Fibroblast of skin of left quadriceps (primary cell): Measurements from ENCODE around the gene RASSF8.
A peak's percentile ranks its signal among the peaks of the same experiment; 100 is the strongest.

ENCODE experiments used
- DNase-seq, 2 experiments: peaks; one replicate each; pipeline ENCODE4 v3.0.0-alpha.2; 2013; ENCODE audit warnings: low read depth in 2 of 2

RASSF8 gene

DNA sequence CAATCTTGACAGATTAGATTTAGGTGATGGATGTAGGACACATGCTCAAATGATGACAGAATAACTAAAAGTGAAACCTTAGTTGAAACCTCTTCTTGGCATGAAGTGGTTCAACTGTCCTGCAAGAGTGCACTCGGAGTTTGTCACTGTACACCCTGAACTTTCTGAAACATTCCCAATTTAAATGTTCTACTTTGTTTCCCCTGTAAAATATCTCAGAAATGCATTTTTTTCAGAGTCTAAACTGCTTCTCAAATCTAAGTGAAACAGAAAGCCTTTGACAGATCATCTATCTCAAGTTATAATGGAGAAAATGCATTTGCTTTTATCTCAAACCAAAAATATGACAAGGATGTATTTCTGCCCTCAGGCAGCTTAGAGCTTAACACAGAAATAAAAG lies 100.3 kb downstream of the RASSF8 start:
- no peak for DNase-seq

DNA sequence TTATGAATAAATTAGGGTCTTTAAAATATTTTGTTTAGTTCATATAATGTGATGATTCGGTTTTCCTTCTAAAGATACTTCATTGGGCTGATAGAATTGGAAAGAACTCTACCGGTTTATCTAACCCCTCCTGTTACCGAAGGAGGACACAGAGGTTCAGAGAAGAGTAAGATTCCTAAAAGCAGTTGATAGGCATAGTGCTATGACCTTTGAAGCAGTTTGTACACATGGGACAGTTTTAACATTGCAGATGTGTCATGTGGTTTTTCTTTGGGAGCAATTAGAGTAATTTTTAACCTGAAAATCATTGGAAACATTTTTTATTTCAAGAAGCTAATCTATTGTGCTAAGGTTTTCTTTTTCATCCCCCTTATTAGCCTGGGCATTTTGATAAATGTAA lies 103.5 kb downstream of the RASSF8 start:
- no peak for DNase-seq

DNA sequence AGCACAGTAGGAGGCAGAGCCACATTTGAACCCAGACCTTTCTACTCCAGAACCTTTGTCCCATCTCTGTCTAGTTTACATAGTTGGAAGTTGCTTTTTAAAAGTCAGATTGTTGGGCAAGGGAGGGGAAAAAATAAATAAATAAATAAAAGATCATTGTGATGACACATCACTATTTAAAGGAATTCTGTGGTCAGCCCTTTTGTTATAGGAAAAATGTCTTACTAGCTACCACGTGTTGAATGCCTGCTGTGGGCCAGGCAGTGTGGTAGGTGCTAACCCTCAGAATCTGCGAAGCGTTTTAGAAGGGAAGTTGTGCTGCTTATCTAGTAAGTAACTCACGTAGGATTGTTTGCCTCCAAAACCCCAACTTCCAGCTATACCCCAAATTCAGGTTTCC lies 104.1 kb downstream of the RASSF8 start:
- DNase-seq: peak; percentile 53 to 54

DNA sequence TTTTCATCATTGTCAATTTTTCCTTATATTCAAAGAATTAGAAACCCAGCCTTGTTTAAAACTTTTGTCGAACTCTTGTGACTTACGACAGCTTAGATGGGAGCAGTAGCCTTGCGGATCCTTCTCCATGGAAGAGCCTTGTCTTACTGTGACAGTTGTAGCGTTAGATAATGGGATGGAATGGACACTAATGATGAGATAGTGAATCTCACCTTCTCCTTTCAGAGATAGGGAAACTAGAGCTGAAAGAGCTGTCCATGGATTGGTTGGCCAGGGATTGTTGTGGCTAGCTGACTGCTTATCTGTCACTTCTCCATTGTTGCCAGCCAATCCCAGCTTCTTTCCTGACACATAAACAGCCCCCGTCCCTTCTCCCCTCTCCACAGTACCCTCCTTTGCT lies 107.0 kb downstream of the RASSF8 start:
- DNase-seq: no peak

DNA sequence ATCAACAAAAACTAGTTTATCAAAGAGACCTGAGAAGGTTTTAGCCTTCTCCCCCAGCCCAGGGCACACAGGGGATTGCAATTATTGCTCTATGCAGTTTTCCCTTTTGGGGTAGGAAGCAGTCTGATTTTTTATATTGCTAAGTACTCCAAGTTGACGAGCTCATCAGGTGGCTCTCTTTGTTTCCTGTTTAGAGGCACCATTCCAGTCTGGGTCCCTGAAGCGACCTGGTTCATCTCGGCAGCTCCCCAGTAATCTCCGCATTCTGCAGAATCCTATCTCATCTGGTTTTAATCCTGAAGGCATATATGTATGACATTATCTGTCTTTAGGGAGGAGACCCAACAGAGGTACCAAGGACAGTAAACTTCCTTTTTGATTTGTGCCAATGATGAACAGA lies 110.0 kb downstream of the RASSF8 start:
- DNase-seq: no peak

DNA sequence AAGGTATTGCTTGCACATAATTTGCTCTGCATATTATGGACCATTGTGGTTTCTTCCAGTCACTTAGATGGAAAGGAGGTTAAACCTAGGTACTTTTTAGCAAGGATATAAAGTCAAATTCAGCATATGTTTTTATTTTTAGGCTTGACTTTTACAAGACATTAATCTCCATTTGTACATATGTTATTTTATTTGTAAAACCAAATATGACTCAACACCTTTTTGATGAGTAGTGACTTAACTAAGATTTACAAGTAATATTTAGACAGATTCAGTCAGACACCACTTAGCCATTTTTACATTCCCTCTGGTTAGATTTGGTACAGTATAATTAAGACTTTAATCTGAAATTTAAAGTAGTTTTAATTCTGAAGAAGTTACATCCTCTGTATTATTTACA lies 111.3 kb downstream of the RASSF8 start:
- no peak for DNase-seq

DNA sequence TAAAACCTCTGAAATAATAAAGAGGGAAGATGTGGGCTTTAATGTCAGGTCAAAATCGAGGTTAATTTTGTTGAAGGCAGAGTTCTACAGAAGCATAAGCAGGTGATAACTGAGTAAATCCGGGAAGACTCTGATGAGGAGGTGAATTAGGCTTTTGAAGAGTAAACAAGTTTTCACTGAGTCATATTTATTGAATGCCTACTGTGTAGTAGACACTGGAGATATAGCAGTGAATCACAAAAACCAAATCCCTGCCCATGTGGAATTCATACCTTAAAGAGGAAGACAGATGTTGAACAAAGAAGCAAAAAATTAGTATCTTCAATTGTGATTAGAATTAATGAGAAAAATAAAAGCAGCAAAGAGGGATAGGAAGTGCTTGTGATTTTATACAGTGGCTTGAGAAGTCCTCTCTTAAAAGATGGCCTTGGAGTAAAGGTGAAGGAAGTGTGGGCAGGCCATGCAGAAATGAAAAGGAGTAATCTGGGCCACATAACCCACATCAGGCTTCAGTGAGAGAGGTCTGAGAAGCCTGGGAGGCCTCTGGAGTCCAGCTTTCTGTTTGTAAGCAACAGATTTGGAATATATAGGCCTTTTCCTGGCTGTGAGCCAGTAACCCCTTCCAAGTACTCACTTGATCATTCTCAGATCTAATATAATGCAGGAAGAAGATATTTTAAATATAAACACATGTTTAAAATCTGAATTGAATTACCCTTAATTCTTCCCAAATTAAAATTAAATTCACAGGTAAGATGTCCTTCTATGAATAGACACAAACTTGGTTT lies 119.6 kb downstream of the RASSF8 start:
- DNase-seq: peak in 1 of 2 experiments; percentile 24

DNA sequence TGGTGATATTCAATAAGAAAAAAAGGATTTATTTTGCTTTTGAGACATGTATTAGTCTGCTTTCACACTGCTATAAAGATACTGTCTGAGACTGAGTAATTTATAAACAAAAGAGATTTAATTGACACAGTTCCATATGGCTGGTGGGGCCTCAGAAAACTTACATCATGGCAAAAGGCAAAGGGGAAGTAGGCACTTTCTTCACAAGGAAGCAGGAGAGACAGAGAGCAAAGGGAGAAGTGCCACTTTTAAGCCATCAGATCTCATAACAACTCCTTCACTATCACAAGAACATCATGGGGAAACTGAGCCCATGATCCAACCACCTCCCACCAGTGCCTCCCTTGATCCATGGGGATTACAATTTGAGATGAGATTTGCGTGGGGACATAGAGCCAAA lies 122.4 kb downstream of the RASSF8 start:
- DNase-seq: no peak

DNA sequence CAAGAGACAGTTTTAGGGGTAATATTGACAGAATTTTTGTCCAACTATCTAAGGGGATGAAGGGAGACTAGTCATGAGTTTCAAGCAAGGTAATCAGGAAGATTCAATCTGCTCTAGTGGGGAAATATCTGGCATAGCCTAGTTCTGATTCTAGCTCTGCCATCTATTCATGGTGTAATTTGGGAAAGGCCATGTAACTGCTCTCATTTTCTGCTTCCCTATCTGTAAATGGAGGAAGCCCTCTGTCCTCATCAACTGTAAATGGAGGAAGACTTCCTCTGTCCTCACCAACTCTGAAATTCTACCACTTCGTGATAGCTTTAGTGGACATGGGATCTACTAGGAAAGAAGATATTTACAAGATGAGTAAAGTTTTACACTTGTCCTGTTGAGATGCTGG lies 128.5 kb downstream of the RASSF8 start:
- no peak for DNase-seq

DNA sequence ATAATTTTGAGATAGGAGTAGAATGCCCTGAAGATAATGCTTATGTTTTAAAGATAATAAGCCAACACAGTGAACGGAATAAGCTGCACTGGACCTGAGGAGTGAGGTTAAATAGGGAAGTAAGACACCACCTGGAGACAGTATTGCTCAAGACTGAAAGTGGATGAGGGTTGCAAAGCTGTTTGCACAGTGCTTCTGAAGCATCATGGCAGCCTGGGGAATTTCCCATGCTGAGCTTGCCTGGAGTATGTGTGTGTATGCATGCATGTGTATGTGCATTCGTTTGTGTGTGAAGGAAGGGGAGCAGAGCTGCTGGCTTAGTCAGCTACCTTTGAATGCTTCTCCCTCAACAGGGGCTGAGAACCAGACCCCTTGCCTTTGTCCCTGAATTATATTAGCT lies 130.5 kb downstream of the RASSF8 start:
- no peak for DNase-seq

DNA sequence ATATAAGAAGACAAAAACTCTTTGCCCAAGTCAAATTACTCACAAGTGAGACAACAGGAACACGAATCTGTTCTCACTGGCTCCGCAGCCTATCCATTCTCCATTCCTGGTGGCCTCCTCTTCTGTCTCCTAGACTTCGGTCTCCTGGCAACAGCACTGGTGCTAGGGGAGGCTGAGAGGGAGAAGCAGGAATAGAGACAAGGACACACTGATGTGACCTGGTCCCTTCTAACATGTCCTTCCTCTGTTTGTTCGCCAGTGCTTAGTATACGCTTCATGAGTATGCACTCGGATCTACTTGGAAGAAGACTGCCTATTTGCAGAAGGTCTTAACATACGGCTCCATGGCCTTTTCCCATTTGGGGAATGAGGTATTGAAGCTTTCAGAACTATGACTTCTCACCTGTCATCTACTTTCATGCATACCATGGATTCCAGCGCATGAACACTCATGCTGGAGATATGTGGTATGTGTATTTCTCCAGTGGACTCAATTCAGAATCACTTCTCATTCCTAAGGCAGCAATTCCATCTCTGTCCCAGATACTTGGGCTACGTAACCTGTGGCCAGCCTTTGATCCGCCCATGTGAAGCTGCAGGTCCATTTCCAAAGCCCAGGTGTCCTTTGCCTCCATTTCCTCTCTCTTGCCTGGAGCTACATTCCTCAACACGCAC lies 132.5 kb downstream of the RASSF8 start:
- DNase-seq: no peak

DNA sequence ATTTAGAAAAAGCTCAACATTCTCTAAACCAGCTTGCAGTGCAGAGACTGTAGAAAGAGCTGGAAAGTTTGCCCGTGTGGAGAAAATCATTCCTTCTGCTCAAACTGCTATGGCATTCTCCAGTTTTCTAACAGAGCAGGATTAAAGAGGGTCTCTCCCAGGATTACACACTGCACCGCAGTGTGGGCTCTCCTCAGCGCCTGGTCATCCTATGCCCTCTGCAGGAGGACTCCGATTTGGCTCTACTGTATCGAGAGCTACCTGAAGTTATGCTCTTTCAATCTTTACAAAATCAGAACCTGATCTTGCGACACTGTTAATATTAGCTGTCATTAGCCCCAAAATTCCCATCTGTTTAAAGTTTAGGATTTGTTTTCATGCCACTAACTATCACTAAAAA lies 133.3 kb downstream of the RASSF8 start:
- DNase-seq: no peak

DNA sequence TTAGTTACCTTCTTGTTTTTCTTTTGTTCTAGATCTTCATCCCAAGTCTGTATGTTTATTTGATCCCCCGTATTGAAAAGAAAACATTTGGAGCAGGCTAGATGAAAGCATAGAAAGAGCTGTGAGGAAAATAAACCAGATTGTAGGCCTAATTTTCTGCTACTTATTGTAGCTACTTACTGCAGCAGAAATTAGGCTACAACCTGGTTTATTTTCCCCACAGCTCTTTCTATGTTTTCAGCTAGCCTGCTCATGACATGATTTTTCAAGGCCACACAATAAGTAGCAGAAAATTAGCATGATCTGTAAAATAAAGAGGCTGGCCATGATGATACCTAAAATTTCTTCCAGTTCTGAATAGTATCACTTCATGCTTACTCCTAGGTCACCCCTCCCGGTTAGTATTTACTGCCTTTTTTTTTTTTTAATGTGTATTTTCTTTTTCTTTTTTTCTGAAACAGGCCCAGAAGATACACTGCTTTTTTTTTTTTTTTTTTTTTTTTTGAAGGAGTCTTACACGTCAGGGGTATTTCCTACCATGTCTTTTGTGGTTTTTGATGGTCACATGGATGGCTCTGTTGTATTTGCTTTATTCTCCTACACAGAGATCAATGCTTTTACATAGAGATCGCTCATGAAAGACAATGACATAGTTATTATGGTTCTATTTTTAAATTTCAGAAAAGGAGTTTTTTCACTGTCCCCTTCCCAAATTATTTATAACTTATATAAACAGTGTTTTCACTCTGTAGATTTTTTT lies 134.0 kb downstream of the RASSF8 start:
- no peak for DNase-seq

DNA sequence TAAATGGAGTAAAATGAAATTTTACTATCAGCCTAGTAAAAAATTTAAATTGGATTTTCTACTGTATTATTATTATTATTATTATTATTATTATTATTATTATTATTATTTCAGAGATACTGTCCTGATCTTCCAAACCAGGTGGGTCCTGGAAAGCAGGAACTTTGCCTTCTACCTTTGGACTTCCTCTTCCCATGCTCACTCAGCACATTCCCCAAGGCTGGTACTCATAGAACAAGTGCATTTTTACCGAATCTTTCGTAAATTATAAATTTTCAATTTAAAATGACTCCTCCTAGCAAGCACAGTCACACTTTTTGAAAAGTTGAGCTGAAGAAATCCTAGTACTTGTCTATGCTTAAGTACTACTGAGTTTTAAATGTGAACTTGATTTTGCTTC lies 136.7 kb downstream of the RASSF8 start:
- no peak for DNase-seq

DNA sequence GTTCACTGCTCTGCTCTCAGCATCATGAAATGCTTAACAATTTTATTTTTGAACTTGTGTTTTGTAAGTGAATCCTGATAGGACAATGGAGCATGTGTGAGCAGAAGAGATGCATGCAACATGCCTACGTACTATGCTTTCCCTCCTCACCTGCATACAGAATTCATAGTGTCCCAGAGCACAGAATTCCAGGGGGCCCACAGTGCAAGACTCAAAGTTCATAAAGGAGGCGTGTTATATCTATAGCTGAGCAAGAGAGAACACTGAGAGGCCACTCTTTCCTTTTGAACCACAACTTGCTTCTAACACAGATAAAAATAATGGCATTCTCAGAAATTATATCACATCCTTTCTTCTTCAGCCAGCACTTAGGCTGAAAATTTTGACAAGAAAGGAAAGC lies 137.6 kb downstream of the RASSF8 start:
- DNase-seq: no peak

DNA sequence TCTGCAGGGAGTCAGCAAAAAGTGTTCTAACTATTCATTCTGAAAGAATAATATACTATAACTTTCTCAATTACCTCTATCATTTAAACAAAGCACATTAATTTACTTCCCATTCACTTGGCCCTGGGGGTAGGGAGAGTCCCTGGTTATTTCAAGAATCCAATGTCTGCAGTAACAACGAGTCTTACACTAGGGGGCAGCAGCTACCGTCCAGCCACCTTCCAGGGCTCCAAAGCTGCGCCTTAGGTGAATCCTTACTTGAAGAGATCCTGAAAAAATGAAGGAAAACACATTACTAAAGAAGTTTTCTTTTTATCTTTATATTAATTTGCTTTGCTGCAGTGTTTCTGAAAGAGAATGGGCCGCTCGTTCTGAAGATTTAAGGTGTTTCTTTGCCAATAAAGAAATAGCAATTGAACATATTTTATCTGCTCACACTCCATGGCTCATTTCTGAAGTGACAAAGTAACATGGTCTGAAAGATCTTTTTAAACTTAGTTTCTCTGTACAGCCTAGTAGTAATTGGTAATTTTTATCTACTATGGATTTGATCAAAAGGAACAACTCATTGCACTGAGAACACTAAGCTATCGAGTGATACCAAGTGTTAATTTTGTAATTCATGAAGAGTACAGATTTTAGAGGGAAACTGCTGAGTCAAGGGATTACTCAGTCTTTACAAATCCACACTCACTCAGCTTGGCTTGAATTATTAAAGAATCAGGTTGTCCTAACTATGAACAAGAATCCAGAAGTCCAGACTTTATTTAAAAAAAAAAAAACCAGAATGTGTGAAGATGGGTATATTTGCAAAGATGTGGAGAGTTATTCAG lies 138.8 kb downstream of the RASSF8 start:
- peak; percentile 45 to 50 for DNase-seq

DNA sequence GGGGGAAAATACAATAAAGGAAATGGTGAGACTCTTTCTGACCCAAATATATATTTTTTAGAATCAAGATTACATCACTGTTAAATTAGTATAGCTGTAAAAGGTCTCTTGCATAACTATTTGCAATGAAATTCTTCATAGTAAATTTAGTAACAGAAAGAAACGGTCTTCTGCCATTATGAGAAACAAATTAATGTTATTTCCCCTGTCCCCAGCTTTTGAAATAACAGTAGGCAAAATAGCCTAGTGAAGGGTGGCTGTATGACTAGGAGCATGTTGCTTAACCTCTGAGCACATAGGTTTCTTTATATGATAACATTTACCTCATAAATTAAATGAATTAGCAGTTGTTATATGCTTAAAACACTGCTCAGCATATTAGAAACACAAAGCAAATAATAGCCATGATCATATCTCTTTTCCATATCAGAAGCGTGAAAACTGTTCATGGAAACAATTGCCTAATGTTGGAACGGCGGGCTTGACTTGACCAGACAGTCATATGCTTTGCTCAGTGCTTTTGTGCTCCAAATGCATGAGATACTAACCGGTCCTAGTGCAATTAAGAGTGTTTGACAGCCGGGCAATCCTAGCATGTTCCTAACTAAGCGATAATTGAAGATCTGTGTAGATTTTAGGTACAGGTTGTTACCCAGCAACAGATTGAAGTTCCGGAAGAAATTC lies 142.3 kb downstream of the RASSF8 start:
- no peak for DNase-seq

DNA sequence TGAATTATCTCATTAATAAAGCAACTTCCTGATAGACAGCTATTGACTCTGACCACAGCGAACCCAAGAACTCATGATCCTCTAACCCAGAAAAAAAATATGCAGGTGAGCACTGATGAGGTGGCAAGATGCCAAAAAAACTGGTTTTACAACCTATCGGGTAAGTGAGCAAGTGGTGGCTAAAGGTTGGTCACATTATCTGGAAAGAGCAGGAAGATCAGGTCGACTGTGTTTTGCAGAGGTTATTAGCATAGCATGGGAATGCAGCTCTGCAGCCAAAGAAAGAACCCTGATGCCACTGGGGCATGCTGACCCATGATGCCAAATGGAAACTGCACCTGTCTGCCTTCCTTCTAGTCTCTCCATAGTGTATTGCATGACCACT lies 142.9 kb downstream of the RASSF8 start:
- no peak for DNase-seq

DNA sequence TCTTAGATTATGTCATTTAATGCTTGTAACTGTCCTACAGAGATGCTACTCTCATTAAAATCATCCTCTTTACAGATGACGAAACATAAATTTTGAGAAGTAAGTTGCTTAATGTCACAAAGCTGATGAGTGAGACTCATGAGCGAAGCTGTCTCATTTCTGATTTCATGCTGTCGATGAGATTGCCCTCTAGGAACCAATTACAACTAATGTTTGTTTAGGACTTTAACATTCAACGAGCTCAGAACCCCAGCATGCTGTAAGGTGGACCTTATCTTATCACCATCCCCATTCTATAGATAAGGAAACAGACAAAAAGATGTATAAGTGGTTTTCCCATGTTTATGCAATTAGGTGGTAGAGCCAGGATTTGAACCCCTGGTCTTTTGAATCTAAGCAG lies 143.3 kb downstream of the RASSF8 start:
- no peak for DNase-seq

DNA sequence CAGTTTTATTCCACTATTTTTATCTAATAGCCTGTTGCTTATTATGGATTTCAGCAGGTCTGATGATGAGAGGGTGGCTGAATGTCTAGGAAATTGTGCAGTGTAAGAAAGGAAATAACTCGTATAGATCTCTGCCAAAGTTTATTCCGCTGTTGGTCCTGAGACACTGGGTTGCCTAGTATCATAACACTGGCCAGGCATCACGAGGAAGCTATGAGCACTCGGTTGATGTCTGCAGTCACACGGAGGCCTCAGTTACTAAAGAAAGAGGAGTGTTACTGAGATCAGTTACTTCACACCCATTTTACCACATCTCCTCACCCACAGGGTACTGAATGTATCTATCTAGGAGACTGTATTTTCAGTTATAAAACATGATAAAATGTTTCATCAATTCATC lies 144.5 kb downstream of the RASSF8 start:
- no peak for DNase-seq

DNA sequence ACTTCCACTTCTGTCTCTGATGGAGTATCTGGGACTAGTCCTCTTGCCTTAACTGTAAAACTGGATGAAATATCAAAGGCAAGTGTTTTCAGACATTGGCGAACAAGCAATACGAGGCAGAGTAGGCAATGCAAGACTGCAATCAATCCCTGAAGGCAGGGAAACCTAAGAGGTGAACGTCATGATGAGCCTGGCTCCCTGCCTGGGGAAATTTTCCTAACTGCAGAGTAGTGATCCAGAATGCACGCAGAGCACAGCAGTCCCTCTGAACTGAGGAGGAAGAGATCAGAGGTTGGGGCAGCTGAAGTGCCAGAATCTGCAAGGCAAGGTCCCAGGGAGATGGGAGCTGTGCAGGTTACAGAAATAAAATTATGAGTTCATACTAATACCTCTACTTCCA lies 147.9 kb downstream of the RASSF8 start:
- DNase-seq: no peak
